Activated T-helper 9 cell treated with anti-CD3 and anti-CD28 coated beads, Interleukin-2, amount 50 U/mL, for 16 hours (primary cell): ENCODE data around the gene ANO5.

Experiments used
- DNase-seq: peaks from one replicate; pipeline ENCODE4 v3.0.0-alpha.2; 2020; ENCODE audit warnings: low read depth

The ANO5 gene, protein sequence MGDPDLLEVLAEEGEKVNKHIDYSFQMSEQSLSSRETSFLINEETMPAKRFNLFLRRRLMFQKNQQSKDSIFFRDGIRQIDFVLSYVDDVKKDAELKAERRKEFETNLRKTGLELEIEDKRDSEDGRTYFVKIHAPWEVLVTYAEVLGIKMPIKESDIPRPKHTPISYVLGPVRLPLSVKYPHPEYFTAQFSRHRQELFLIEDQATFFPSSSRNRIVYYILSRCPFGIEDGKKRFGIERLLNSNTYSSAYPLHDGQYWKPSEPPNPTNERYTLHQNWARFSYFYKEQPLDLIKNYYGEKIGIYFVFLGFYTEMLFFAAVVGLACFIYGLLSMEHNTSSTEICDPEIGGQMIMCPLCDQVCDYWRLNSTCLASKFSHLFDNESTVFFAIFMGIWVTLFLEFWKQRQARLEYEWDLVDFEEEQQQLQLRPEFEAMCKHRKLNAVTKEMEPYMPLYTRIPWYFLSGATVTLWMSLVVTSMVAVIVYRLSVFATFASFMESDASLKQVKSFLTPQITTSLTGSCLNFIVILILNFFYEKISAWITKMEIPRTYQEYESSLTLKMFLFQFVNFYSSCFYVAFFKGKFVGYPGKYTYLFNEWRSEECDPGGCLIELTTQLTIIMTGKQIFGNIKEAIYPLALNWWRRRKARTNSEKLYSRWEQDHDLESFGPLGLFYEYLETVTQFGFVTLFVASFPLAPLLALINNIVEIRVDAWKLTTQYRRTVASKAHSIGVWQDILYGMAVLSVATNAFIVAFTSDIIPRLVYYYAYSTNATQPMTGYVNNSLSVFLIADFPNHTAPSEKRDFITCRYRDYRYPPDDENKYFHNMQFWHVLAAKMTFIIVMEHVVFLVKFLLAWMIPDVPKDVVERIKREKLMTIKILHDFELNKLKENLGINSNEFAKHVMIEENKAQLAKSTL

DNA sequence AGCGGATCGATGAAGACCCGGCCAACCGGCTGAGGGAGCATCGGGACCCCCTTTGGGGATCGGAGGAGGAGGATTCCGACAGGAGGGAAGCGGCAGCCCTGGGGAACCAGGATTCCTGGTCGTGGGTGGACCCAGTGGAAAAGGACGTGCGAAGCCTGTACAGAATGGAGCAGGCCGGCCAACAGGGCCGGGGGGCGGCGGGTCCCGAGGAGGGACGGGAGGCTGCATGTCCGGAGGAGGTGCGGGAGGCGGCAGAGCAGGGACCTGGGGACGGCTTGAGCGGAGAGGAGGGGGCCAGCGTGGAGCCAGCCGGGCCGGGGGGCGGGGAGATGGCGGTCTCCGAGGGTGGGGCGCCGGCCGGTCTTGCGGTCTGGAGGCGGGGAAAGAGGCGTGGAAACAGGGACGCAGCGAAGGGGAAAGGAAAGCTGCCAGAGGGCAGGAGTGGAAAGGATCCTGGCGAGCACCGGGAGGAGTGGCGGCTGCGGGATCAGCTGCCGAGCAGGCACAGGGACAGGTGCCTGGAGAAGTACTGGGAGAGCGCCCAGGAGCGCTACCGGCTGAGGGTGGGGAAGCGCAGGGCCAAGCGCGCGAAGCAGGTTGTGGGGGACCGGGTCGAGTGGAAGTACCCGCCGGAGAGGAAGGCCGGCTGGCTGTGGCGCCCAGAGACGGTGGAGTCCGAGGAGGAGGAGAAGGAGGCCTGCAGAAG is at the start of gene ANO5:
ANO5 (plus strand) TSS at position 444 of the 706 bp plus-strand sequence. CDS start 408 bp downstream, outside the sequence.
- no peak for DNase-seq

DNA sequence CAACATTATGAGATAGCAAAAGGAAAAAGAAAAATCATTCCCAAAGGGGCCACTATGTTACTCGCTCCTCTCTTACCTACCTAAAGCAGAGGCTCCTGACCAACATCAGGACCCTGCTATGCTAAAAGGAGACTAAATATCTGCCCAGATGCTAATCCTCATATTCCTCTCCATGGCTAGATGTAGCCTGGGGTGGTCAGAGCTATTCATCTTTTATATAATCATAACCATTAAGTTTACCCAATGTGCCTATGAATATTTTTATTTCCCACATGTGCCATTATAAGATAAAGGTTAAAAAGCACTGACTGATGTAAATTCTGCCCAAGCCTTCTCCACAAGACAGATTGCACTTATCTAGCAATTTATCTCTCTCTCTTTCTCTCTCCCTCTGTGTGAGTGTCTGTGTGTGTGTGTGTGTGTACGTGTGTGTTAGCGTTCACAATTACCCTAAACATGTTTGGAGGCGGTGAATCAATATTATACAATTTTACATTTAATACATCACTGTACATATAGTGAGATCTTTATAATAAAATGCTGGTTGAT is 41.2 kb upstream of the ANO5 start:
- DNase-seq = no peak

DNA sequence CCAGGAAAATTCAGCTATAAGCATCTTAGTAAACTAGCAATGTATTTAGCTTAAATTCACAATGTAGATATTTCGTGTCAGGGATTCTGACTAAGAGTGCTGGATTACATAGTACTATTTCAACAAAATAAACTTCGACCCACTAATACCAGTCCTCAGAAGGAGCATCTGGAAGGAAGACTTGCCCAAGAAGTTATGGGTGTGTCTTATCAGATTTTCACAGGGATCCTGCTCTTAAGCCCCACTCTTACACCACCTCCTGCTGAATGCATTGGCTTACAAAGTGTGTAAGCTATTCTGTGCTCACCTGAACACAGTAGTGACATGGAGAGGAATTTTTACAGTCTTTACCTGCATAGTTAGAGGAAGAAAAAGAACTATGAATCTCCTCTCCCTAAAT is 35.4 kb upstream of the ANO5 start:
- no peak for DNase-seq

DNA sequence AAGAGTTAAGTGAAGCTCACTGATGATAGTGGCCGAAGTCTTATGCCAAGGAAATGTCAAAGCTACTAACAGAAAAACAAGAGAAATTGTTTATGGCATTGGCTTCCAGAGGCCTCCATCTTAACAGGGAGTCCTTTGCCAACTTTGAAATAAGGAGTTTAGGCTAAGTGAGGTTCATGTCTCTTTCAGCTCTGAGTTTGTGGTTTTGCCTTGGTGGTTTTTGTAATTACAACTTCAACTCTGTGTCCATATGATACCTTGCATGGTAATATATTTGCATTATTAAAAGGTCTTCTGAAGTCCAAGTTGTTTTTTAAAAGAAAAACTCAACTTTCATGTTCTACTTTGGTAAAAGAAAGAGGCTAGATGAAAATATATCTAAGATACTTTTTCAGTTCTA is 31.4 kb upstream of the ANO5 start:
- no peak for DNase-seq

DNA sequence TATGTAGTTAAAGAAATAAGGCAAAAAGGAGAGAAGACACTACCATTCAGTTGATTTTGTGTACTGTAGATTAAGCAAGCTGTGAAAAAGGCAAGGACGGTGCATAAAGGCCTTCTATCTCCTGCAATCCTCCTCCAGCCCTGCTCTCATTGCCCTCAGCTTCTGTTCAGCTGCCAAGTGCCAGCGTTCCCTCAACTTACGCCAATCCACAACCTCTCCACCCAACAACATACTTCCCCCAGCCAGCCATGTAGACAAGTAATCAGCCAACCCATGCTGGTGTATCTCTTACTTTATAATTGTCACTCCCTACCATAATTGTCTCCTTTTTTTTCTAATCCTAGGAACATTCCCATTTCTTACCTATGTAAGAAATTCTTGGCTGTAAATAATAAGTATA is 30.1 kb upstream of the ANO5 start:
- no peak for DNase-seq

DNA sequence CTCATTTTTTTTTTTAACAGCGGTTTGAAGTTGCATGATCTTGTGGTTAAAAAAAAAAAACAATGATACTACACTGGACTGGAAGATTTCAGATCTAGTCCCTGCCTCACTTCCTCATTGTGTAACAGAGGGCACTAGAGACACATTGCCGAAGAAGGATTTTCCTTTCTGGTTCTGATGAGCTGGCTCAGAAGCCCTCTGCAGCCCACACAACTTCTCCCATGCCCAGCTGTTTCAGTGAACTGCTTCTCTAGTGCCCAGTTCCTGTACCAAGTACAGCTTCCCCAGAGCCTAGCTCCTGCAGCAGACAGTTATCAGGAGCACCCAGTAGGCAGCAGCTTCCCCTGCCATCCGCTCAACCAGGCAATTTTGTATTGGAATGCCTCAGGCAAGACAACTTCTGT is 29.5 kb upstream of the ANO5 start:
- DNase-seq = no peak

DNA sequence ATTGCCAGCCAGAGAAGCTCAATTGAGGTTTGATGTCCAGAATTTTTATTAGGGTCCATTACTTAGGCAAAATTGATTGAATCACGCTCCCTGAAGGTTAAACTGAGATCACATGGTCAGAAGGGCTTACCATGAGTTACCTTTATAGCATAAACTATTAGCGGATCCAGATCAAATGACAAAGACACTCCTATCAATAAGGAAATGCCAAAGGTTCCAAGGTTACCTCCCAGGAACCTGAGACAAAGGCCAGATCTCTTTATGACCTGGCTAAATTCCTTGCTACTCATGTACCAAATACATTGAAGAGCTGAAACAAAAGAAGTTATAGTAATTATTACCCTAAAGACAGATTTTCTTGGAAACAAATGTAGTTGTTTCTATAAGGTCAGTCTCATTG is 27.8 kb upstream of the ANO5 start:
- DNase-seq = no peak

DNA sequence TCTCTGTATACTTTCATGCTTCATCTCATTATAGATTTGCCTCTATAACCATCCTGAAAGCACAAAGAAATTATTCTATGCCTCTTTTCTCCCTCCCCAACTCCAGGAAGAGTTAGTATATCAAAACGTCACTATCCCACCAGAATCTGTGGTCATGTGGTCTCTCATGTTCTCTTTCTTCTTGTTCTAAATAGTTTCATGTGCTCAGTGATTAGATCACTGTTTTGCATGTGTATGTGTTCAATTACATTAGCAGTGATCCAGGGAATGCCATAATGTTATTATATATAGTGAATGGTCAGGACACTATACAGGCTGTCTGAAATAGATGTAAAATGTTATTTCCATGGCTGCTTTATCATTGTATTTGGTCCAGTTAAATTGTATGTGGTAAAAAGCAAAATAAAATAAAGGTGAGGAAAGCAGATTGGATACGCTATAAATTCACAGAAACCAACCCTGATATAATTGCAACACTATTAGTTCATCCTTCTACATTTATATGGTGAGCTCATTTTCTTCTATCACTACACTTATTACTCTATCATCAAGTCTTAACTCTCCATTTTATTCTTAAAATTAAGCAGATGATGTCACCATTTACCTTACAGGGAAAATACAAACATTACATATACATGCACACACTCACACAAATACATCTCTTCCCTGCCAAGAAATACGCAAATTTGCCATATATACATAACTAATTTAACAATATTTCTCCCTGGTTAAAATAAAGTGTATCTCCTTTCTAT is 26.9 kb upstream of the ANO5 start:
- no peak for DNase-seq

DNA sequence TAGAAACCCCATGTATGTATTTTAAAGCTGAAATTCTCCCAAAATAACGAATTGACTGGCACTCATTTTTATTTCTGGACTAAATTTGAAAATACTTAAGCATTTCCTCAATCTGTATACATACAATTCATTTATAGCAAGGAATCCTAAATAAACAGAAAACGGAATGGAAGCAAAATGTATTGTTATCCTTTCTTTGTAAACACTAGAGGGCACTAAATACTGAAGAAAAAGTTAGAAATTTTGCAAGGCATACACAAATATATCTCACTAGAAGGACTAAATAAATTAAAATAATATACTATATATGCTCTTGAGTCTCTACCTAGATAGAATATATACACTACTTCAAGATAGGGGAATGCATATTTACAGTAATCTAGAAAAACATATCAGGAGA is 23.1 kb upstream of the ANO5 start:
- no peak for DNase-seq

DNA sequence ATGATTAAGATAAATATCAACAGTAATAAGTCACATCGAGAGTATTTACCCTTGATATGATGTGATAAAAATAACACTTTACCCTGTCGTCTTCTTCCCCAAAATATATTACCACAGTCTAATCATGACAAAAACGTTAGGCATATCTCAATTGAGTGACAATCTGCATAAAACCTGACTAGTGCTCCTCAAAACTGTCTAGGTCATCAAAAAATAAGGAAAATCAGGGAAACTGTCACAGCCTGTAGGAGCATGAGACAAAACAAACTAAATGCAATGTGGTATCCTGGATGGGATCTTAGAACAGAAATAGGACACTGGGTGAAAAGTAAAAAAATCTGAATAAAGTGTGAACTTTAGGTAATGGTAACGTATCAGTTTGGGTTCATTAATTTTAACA is 19.4 kb upstream of the ANO5 start:
- DNase-seq = no peak

DNA sequence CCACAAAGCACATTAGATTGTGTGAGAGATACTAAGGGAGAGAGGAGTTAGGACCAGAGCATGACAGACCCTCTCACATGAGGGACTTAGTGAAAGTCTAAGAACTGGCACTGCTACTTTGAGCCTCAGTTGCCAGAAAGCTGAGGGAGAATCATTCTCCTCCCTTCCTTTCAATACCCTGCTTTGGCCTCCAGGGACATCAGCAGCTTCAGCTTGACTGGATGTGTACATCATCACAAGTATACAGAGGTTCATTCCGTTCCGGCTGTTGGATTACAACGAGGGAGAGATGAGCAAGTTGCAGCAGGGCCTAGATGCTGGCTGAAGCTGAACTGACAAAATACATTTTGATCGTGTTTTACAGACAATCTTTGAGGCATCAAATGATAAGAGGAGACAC is 15.7 kb upstream of the ANO5 start:
- DNase-seq = no peak

DNA sequence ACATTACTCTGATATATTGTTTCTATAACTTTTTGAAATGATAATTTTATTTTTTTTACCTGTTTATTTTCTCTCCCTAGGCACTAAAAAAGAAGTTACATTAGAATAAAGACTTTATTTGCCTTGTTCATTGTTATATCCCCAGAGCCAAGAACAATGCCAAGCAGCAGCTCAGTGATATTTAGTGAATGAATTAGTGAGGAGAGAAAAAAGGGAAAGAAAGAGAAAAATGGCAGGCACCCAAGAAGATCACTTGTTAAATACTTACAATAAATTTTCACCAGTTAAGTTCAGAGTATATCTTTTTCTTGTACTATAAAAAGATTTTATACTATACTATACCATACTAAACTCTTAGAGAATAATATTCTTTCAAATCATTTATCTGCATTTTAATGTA is 13.3 kb upstream of the ANO5 start:
- DNase-seq = no peak

DNA sequence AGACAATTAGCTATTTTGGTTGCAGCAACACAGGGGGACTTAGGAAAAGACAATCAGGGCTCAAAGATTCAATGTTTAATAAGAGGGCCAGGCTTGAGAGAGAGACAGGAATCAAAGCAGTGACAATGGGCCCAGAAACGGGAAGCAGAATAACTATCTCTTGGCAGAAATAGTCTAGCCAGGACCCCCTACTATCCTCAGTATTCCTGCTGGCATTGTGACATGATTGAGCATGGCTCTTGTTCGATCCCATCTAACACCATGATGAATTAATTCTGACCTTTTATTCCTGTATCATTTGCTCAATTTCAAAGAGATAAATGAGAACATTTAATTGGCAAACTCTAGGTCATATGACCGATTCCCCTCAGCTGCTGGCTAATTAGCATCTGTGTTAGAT is 12.8 kb upstream of the ANO5 start:
- DNase-seq = no peak

DNA sequence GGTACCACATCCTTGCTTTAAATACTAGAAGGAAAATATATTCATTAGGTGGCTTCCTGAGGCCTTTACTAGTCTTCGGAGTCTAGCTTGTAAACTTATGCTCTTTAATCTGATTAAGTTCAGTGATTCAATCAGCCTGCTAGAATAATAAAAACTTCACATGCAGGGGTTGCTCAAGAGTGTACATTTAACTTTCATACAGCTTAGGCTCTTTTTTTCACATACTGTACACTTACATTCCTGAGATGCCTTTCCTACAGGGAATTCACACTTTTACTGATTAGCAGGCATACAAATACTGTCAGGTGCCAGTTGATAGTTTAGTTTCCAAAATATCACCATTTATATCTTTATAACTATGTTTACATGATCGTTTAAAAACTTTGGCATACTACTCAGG is 3.2 kb upstream of the ANO5 start:
- DNase-seq = no peak

DNA sequence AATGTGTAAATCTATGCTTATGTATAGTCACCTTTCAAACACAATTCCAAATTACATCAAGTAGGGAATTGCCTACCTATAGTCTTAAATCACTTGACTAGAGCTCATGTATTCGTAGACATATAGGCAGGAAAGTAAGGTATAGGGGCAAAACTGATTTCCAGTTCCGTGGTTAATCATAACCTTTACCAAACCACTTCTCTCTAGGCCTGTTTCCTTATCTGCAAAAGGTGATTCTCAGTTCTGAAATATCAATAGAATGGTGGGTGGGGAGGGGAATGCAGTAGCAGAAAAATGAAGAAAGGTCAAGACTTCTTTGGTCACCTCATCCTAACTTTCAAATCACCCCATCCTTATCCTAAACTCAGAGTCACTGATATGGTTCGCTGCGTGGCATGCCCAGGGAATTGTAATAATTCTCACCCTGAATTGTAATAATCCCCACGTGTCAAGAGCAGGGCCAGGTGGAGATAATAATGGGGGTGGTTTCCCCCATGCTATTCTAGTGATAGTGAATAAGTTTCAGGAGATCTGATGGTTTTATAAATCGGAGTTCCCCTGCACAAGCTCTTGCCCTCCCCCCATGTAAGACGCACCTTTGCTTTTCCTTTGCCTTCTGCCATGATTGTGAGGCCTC is 1.9 kb upstream of the ANO5 start:
- DNase-seq = no peak

DNA sequence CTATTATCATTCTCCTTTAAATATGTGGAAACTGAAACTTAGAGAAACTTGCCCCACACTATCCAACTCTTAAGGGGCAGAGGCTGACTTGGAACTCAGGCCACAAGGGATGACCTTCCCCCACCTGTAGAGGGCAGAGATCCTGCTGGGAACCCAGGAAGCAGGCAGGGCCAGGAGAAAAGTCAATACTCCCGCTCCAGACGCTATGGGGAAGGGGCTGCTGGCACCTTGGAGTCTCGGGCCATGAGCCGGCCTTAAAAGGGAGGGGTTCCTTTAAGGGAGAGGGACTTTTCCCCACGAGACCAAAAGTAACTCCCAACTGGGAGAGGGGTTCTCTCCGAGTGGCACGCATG is 620 bp upstream of the ANO5 start:
- no peak for DNase-seq

DNA sequence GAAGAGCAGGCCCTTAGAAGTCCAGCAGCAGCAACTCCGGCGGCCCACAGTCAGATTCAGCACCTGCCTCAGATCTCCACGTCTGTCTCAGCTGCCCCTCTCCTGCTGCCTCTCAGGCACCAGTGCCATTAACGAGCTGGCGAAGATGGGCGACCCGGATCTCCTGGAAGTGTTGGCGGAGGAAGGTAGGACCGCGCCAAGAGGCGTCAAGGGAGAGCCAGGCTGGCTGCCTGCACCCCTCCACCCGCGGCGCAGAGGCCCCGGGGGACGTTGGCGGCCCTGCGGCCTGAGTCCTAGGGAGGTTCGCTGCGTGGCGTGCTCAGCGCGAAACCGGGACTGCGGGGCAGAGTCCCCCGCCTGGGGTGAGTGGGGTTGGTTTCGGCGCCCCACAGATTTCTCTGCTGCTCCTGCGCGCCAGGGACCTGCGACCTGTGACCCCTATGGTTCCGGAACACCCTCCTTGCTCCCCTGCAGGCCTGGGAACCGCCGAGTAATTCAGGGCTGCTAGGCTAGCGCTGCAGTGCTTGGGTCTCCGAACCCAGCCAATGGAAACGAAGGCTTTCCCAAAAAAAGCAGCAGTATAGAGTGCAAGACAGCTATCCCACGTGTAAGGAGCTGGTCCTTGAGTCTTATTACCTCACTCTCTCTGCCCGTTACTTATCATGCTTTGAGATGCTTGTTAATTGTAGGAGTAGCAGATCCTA is 615 bp downstream of the ANO5 start:
- no peak for DNase-seq

DNA sequence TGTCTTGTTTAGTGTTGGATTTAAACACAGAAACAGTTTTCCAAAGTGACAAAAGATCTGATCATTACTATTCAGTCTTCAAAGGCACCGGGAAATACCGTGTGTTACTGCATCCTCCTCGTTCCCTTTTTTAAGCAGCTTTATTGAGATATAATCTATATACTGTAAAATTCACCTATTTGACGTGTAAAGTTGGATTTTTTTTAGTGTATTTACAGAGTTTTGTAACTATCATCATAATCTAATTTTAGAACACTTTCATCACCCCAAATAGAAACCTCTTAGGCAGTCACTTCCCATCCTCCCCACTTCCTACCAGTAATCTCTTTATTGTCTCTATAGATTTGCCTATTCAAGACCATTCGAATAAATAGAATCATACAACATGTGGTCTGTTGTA is 1.4 kb downstream of the ANO5 start:
- no peak for DNase-seq

DNA sequence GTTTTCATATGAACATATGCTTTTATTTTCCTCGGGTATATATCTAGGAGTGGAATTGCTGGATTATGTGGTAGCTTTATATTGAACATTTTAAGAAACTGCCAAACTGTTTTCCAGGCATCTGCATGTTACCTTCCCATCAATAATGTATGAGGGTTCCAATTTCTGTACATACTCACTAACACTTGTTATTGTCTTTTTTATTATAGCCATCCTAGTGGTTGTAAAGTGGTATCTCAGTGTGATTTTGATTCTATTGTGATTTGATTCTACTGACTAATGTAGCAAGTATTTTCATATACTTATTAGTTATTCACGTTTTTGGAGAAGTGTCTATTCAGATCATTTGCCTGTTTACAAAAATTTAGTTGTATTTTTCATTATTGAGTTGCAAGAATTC is 2.0 kb downstream of the ANO5 start:
- no peak for DNase-seq

DNA sequence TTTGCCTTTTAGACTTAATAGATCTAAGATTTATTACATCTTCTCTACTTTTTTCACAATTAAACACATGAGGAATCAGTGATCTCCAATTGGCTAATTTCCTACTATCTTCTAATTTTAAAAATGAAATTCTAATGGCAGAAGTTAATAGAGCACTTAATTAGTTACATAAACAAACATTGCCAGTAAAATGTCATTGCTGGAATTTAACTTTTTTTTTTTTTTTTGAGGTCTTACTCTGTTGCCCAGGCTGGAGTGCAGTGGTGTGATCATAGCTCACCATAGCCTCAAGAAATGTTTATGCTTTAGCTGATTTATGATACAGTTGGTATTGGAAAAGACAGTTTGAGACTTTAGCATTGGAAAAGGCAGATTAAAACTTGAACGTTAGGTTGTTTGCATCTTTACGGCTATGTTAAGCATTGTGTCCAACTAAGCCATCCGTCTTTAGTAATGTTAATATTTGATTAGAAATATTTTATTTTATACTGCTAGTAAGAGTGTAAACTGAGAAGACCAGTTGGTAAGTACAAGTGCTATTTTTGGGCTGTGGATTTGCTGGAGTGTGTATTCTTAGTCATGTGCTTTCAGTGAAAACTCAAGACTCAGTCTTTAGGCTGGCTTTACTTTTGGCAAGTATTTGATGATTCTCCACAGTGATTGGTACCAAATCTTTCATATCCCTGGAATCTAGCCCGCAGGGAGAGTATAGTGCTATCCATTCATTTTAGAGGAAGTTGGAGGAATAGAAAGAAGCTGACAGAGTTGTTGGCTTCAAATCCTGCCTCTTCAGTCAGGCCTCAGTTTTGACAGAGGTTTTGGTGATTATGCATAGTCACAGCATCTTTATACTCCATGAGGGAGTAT is 4.5 kb downstream of the ANO5 start:
- no peak for DNase-seq
